IMR-90 (cell line): ENCODE results near the gene LIMCH1. TPM values are rescaled to one million over a fixed set of nuclear protein-coding genes. Genes with fewer than 3 reads are reported as not detected.

Experiments used
- ATAC-seq: fragments of 200-7000 bp; cut with Tn5 transposase; 2 replicates; pipeline ENCODE4 v1.9.1; 2020; ENCODE audit warnings: low read depth, mild to moderate bottlenecking, moderate library complexity
- BruUV-seq: library from RNA; stranded (reverse); fragments of 400-500 nt; replicated peaks from 2 replicates; lab custom pipeline; 2021; lab: Mats Ljungman, UMichigan
- CTCF ChIA-PET: fragments of 300-600 bp; formaldehyde crosslinking; extraction: SDS; loops from one replicate; lab custom pipeline; 2021; ENCODE audit warnings: antibody characterized with exemption; lab: Yijun Ruan, JAX
- POLR2A ChIA-PET: fragments of 300-600 bp; sonication (Branson Sonifier 250); formaldehyde crosslinking; loops from one replicate; lab custom pipeline; 2022; ENCODE audit warnings: antibody characterized with exemption; ENCODE audit not compliant: unreplicated experiment; lab: Charles Lee
- DNase-seq: peaks from one replicate; pipeline ENCODE4 v3.0.0; 2013
- H2AFZ ChIP-seq: replicated peaks from 2 replicates; pipeline ENCODE3; 2013; ENCODE audit warnings: low read length, mild to moderate bottlenecking; ENCODE audit not compliant: poor library complexity
- H2AK5ac ChIP-seq: 2 replicates; pipeline ENCODE4 v1.6.1; 2013; ENCODE audit warnings: low read depth, low read length, inconsistent platforms
- H2AK9ac ChIP-seq: replicated peaks from 2 replicates; pipeline ENCODE3; 2013; ENCODE audit warnings: mild to moderate bottlenecking, low read depth, low read length, moderate library complexity; ENCODE audit not compliant: poor library complexity
- H2BK120ac ChIP-seq: 2 replicates; pipeline ENCODE4 v1.6.1; 2013; ENCODE audit warnings: low read depth, low read length, inconsistent platforms
- H2BK15ac ChIP-seq: 3 replicates; pipeline ENCODE4 v1.6.1; 2013; ENCODE audit warnings: low read depth, low read length, inconsistent platforms
- H2BK20ac ChIP-seq: 2 replicates; pipeline ENCODE4 v1.6.1; 2013; ENCODE audit warnings: low read depth, mild to moderate bottlenecking, inconsistent platforms, low read length, moderate library complexity
- H2BK5ac ChIP-seq: 2 replicates; pipeline ENCODE4 v1.6.1; 2013; ENCODE audit warnings: mild to moderate bottlenecking, low read depth, low read length, inconsistent platforms; ENCODE audit not compliant: poor library complexity, severe bottlenecking
- H3K14ac ChIP-seq: replicated peaks from 2 replicates; pipeline ENCODE4 v1.6.1; 2013; ENCODE audit warnings: low read depth, low read length, inconsistent platforms
- H3K18ac ChIP-seq: 2 replicates; pipeline ENCODE4 v1.6.1; 2013; ENCODE audit warnings: low read depth, low read length, control low read depth
- H3K23ac ChIP-seq: 2 replicates; pipeline ENCODE4 v1.6.1; 2013; ENCODE audit warnings: low read depth, low read length, inconsistent platforms
- H3K27ac ChIP-seq: 2 replicates; pipeline ENCODE4 v1.5.1; 2013; ENCODE audit warnings: mild to moderate bottlenecking, control low read depth, low read length; ENCODE audit not compliant: insufficient read depth
- H3K27me3 ChIP-seq: 2 replicates; pipeline ENCODE4 v1.6.1; 2013; ENCODE audit warnings: low read length; ENCODE audit not compliant: control insufficient read depth, insufficient read depth
- H3K36me3 ChIP-seq: 2 replicates; pipeline ENCODE4 v1.6.1; 2013; ENCODE audit warnings: low read length, mixed read lengths; ENCODE audit not compliant: control insufficient read depth, insufficient read depth
- H3K4ac ChIP-seq: 2 replicates; pipeline ENCODE4 v1.6.1; 2013; ENCODE audit warnings: low read depth, low read length, inconsistent platforms
- H3K4me1 ChIP-seq: 2 replicates; pipeline ENCODE4 v1.6.1; 2013; ENCODE audit warnings: low read length, mixed read lengths; ENCODE audit not compliant: control insufficient read depth, insufficient read depth
- H3K4me2 ChIP-seq: 2 replicates; pipeline ENCODE4 v1.6.1; 2013; ENCODE audit warnings: low read depth, mild to moderate bottlenecking, control low read depth, low read length, moderate library complexity
- H3K4me3 ChIP-seq: 2 replicates; pipeline ENCODE4 v1.5.1; 2013; ENCODE audit warnings: low read depth, mild to moderate bottlenecking, control low read depth, low read length, moderate library complexity; ENCODE audit not compliant: insufficient read depth
- H3K56ac ChIP-seq: 2 replicates; pipeline ENCODE4 v1.6.1; 2013; ENCODE audit warnings: low read length, inconsistent platforms; ENCODE audit not compliant: insufficient read depth; ENCODE audit errors: extremely low read depth
- H3K79me1 ChIP-seq, 2 experiments: 2 replicates each; pipeline ENCODE4 v1.6.1; 2013; ENCODE audit warnings: low read length in 2 of 2, inconsistent platforms in 1 of 2, low read depth in 1 of 2
- H3K9ac ChIP-seq: 2 replicates; pipeline ENCODE4 v1.6.1; 2013; ENCODE audit warnings: low read depth, low read length, control low read depth
- H3K9me1 ChIP-seq: 2 replicates; pipeline ENCODE4 v1.6.1; 2013; ENCODE audit warnings: low read length, inconsistent platforms; ENCODE audit not compliant: insufficient read depth
- H3K9me3 ChIP-seq: 2 replicates; pipeline ENCODE4 v1.6.1; 2013; ENCODE audit warnings: low read length; ENCODE audit not compliant: control insufficient read depth, insufficient read depth
- H4K20me1 ChIP-seq: 2 replicates; pipeline ENCODE4 v1.6.1; 2013; ENCODE audit warnings: low read length, inconsistent platforms; ENCODE audit not compliant: insufficient read depth
- H4K5ac ChIP-seq: 2 replicates; pipeline ENCODE4 v1.6.1; 2013; ENCODE audit warnings: mild to moderate bottlenecking, low read depth, low read length, control low read depth
- H4K8ac ChIP-seq, 2 experiments: 2 replicates each; pipeline ENCODE4 v1.6.1; 2013; ENCODE audit warnings: low read depth in 2 of 2, low read length in 2 of 2, control low read depth in 1 of 2, inconsistent platforms in 1 of 2
- H4K91ac ChIP-seq: 2 replicates; pipeline ENCODE4 v1.6.1; 2013; ENCODE audit warnings: low read depth, low read length, inconsistent platforms; ENCODE audit not compliant: insufficient read depth
- MAZ ChIP-seq: IDR thresholded peaks from 2 replicates; pipeline ENCODE4 v1.6.1; 2012; ENCODE audit warnings: low read depth, mild to moderate bottlenecking, low read length, improper control_type of control experiment, moderate library complexity, borderline replicate concordance
- MXI1 ChIP-seq: IDR thresholded peaks from 2 replicates; pipeline ENCODE4 v1.6.1; 2012; ENCODE audit warnings: low read depth, mild to moderate bottlenecking, low read length, moderate library complexity, borderline replicate concordance
- RAD21 ChIP-seq: IDR thresholded peaks from 2 replicates; pipeline ENCODE4 v1.6.1; 2012; ENCODE audit warnings: low read length, improper control_type of control experiment
- RCOR1 ChIP-seq: IDR thresholded peaks from 2 replicates; pipeline ENCODE4 v1.6.1; 2012; ENCODE audit warnings: mild to moderate bottlenecking, low read length, improper control_type of control experiment; ENCODE audit not compliant: insufficient replicate concordance
- WGBS, 2 experiments: methylation state at CpG; one replicate each; pipeline versions ENCODE4 v1.1.5 to v1.1.7; 2013; ENCODE audit warnings: missing lambda C conversion rate in 2 of 2; ENCODE audit not compliant: insufficient read length in 1 of 2; ENCODE audit errors: extremely low coverage in 2 of 2; 5-methylcytosine and 5-hydroxymethylcytosine counted together
- dilution Hi-C: fragments of 300-500 bp; cut with HindIII; formaldehyde crosslinking; loops from one replicate; pipeline ENCODE4 v1.14.3; 2018; ENCODE audit warnings: low sequenced_read_pairs; ENCODE audit not compliant: unreplicated experiment
- in situ Hi-C: fragments of 300-500 bp; cut with MboI; formaldehyde crosslinking; loops from 3 replicates; pipeline ENCODE4 v1.14.3; 2019; ENCODE audit warnings: low sequenced_read_pairs, inconsistent platforms, mixed read lengths
- intact Hi-C: fragments of 100-400 bp; cut with micrococcal nuclease; formaldehyde crosslinking; loops from 2 replicates; pipeline ENCODE4 v1.10.0; 2022
- polyA plus RNA-seq, 3 experiments: library from polyadenylated mRNA; depleted of rRNA; stranded (reverse); fragments of >200 nt; gene quantifications; 2 replicates each; pipeline ENCODE4 v1.2.3, GENCODE V29; 2012; ENCODE audit warnings: low replicate concordance in 1 of 3
- total RNA-seq: library from RNA; depleted of rRNA; stranded (reverse); fragments of >200 nt; gene quantifications from 2 replicates; pipeline ENCODE4 v1.2.3, GENCODE V29; 2012
- TF ChIP-seq, protein P1 (sequence below): conservative IDR thresholded peaks from 2 replicates; pipeline ENCODE4 v1.5.1; 2012; ENCODE audit warnings: mild to moderate bottlenecking, low read depth, low read length, improper control_type of control experiment

Gene LIMCH1
- total and polyA plus RNA-seq, 2 of the 4 experiments (the other 2 are of a cell fraction): 0.89 to 2.9 TPM

DNA sequence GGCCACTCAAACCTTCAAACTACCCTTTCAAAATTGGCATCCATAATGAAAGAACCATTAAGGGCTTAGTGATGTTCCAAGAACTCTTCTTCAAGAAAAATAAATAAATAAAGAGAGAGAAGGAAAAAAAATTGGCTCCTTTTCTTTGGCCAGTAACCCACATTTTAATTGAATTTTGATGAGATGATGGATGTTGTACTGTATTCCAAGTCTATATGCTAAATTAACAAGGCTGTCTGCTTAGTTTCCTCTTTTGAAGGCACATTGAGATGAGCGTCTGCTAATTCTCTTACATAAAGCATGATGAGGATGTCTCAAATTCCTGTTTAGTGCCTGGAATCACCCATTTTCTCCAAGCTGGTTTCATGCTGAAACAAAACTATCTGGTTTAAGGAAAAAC lies 177.2 kb downstream of the LIMCH1 start:
- H3K18ac ChIP-seq: no peak overlapping the region
- ATAC-seq: no peak
- ChIA-PET POLR2A (no interaction called here), CTCF (no interaction called here)
- no peaks in the 10 kb centered on the region for H3K9me1 ChIP-seq
- H2BK15ac ChIP-seq: no peak overlapping the region; the same call in 2 of the 3 replicates
- no peak overlapping the region for H3K9ac ChIP-seq
- in situ Hi-C loops: no loop called here
- H3K23ac ChIP-seq: no peak overlapping the region
- H3K4ac ChIP-seq: no peak overlapping the region
- BruUV-seq: no TSS peak
- no peak overlapping the region for H4K91ac ChIP-seq
- H2AK5ac ChIP-seq: no peak overlapping the region
- no peak overlapping the region for H3K14ac ChIP-seq
- no peak overlapping the region for H4K5ac ChIP-seq
- peaks cover 5% of the 10 kb centered on the region for H3K4me1 ChIP-seq
- H3K9me3 ChIP-seq: no peaks in the 10 kb centered on the region
- H4K8ac ChIP-seq: no peak overlapping the region
- WGBS, 2 experiments: no CpG with 5 or more reads among the region's 1 CpG
- H2BK5ac ChIP-seq: no peak overlapping the region
- no peaks in the 10 kb centered on the region for H4K20me1 ChIP-seq
- H3K4me2 ChIP-seq: no peak overlapping the region
- H3K56ac ChIP-seq: no peak overlapping the region
- no peak overlapping the region for H2BK120ac ChIP-seq
- no peaks in the 10 kb centered on the region for H3K36me3 ChIP-seq
- DNase-seq: no peak
- intact Hi-C loops: no loop called here
- no peaks in the 10 kb centered on the region for H3K27me3 ChIP-seq
- dilution Hi-C loops: no loop called here
- H3K79me1 ChIP-seq: no peaks in the 10 kb centered on the region
- no peak overlapping the region for H2BK20ac ChIP-seq
- H2AK9ac ChIP-seq: no peak overlapping the region
- TF ChIP-seq, protein P1, sequence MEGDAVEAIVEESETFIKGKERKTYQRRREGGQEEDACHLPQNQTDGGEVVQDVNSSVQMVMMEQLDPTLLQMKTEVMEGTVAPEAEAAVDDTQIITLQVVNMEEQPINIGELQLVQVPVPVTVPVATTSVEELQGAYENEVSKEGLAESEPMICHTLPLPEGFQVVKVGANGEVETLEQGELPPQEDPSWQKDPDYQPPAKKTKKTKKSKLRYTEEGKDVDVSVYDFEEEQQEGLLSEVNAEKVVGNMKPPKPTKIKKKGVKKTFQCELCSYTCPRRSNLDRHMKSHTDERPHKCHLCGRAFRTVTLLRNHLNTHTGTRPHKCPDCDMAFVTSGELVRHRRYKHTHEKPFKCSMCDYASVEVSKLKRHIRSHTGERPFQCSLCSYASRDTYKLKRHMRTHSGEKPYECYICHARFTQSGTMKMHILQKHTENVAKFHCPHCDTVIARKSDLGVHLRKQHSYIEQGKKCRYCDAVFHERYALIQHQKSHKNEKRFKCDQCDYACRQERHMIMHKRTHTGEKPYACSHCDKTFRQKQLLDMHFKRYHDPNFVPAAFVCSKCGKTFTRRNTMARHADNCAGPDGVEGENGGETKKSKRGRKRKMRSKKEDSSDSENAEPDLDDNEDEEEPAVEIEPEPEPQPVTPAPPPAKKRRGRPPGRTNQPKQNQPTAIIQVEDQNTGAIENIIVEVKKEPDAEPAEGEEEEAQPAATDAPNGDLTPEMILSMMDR: no peak
- TF ChIP-seq MXI1 (no peak), RAD21 (no peak), RCOR1 (no peak), MAZ (no peak)
- no peak overlapping the region for H3K27ac ChIP-seq
- no peak overlapping the region for H2AFZ ChIP-seq
- H3K4me3 ChIP-seq: no peak overlapping the region
